ENCODE measurements around the gene TMA7.

DNA sequence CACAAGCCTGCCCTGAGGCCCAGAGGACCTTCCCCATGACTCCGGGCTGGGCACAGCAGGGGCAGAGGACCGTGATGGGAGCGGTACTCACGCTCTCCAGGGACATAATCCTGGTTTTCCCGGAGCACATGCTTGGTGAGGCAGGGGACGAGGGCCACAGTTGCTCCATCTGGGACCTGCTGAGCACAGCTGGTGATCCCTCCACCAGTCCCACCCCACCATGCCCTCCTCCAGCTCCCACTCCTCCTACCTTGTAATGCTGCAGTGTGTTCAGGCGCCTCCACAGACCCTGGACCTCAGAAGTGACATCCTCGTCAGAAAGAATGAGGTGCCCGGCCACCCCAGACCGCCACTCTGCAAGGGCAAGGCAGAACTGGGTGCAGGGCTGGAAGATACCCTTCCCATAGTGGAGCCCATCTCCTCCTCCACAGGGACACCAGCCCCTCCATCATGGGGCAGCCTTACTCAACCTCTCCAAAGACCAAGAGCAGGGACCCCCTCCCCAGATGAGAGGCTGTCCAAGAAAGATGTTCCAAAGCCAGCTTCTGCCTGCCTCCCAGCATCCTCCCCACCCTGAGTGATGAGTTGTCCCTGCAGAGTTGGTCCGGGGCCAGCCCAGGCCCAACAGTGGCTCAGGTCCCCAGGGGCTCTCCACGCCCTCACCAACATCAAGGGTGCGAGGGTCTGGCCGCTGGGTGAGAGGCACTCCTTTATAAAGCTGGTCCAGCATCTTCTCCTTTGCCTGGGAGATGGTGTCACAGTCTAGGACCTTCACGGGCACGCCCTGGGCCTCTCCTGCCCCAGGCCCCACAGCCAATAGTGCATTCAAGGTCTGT is 29.6 kb upstream of the TMA7 start:
- TF ChIP-seq CTCF (IDR thresholded peaks at IDR 0.05; ENCODE audit: poor library complexity, severe bottlenecking) (no peak), EZH2 (IDR thresholded peaks at IDR 0.05; ENCODE audit: borderline replicate concordance, insufficient read depth, low read length, poor library complexity, severe bottlenecking) (no peak), TAF1 (IDR thresholded peaks at IDR 0.05; ENCODE audit: low read depth) (no peak), POLR2AphosphoS5 (IDR thresholded peaks at IDR 0.05) (no peak), MXI1 (conservative IDR thresholded peaks at IDR 0.05; ENCODE audit: poor library complexity, severe bottlenecking) (no peak), SMC3 (conservative IDR thresholded peaks at IDR 0.05; ENCODE audit: poor library complexity) (no peak), RAD21 (conservative IDR thresholded peaks at IDR 0.05) (no peak), EP300 (conservative IDR thresholded peaks at IDR 0.05; ENCODE audit: poor library complexity, severe bottlenecking) (no peak)
- TF ChIP-seq, protein P1, sequence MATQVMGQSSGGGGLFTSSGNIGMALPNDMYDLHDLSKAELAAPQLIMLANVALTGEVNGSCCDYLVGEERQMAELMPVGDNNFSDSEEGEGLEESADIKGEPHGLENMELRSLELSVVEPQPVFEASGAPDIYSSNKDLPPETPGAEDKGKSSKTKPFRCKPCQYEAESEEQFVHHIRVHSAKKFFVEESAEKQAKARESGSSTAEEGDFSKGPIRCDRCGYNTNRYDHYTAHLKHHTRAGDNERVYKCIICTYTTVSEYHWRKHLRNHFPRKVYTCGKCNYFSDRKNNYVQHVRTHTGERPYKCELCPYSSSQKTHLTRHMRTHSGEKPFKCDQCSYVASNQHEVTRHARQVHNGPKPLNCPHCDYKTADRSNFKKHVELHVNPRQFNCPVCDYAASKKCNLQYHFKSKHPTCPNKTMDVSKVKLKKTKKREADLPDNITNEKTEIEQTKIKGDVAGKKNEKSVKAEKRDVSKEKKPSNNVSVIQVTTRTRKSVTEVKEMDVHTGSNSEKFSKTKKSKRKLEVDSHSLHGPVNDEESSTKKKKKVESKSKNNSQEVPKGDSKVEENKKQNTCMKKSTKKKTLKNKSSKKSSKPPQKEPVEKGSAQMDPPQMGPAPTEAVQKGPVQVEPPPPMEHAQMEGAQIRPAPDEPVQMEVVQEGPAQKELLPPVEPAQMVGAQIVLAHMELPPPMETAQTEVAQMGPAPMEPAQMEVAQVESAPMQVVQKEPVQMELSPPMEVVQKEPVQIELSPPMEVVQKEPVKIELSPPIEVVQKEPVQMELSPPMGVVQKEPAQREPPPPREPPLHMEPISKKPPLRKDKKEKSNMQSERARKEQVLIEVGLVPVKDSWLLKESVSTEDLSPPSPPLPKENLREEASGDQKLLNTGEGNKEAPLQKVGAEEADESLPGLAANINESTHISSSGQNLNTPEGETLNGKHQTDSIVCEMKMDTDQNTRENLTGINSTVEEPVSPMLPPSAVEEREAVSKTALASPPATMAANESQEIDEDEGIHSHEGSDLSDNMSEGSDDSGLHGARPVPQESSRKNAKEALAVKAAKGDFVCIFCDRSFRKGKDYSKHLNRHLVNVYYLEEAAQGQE (IDR thresholded peaks at IDR 0.05; ENCODE audit: borderline replicate concordance): no peak

All from neural cell (in vitro differentiated cells).